RCC 7860 (cell line): ENCODE measurements around the gene PNKP.

Experiments used
- DNase-seq: peaks from one replicate; pipeline ENCODE4 v3.0.0-alpha.2; 2015; ENCODE audit warnings: low spot score
- FAIRE-seq: peaks from 2 replicates; lab custom pipeline; 2012; peaks lifted over from hg19 to GRCh38; lab: Jason Lieb, UNC

Gene PNKP

GRCh38 chr19:49860336-49861102 is 6.9 kb downstream of the PNKP start:
- no peak for FAIRE-seq

GRCh38 chr19:49859682-49860335 is 7.6 kb downstream of the PNKP start:
- FAIRE-seq = no peak

More at GRCh38 chr19:49860336-49861102, 6.9 kb downstream of the PNKP start:
- no peak for DNase-seq

GRCh38 chr19:49858088-49858985 is 9.0 kb downstream of the PNKP start:
- peak; percentile 53 for DNase-seq
- no peak for FAIRE-seq

More at GRCh38 chr19:49859682-49860335, 7.6 kb downstream of the PNKP start:
- no peak for DNase-seq

GRCh38 chr19:49857838-49858087 is 9.6 kb downstream of the PNKP start:
- no peak for FAIRE-seq

GRCh38 chr19:49857061-49857837 is 10.1 kb downstream of the PNKP start:
- DNase-seq (no peak), FAIRE-seq (no peak)

More at GRCh38 chr19:49857838-49858087, 9.6 kb downstream of the PNKP start:
- no peak for DNase-seq

- no peak for FAIRE-seq
Observed at GRCh38 chr19:49856574-49857021, 10.8 kb downstream of the PNKP start.

GRCh38 chr19:49855676-49856573 is 11.5 kb downstream of the PNKP start:
- DNase-seq = no peak
- no peak for FAIRE-seq

More at GRCh38 chr19:49856574-49857021, 10.8 kb downstream of the PNKP start:
- no peak for DNase-seq

GRCh38 chr19:49855277-49855675 is 12.1 kb downstream of the PNKP start:
- FAIRE-seq (no peak), DNase-seq (no peak)

GRCh38 chr19:49854378-49855263 is 12.8 kb downstream of the PNKP start:
- DNase-seq (no peak), FAIRE-seq (no peak)

GRCh38 chr19:49853852-49854377 is 13.5 kb downstream of the PNKP start:
- no peak for DNase-seq
- FAIRE-seq = no peak

- no peak for DNase-seq
- no peak for FAIRE-seq
Observed at GRCh38 chr19:49852631-49853126, 14.7 kb downstream of the PNKP start.

GRCh38 chr19:49851456-49852259 is 15.7 kb downstream of the PNKP start:
- DNase-seq (no peak), FAIRE-seq (no peak)

GRCh38 chr19:49850487-49851342 is 16.7 kb downstream of the PNKP start, which contains the start of gene PTOV1:
Gene PTOV1 (plus strand): TSS chr19:49851159.
- FAIRE-seq = no peak
- peak; percentile 68 for DNase-seq

- FAIRE-seq (no peak), DNase-seq (no peak)
Observed at GRCh38 chr19:49850221-49850486, 17.2 kb downstream of the PNKP start.

GRCh38 chr19:49849433-49850220 is 17.7 kb downstream of the PNKP start:
- no peak for FAIRE-seq
- no peak for DNase-seq

- FAIRE-seq = no peak
Observed at GRCh38 chr19:49848938-49849337, 18.4 kb downstream of the PNKP start.

More at GRCh38 chr19:49848938-49849337, 18.4 kb downstream of the PNKP start:
- no peak for DNase-seq
